K562 (cell line): Measurements from ENCODE around the gene MAP3K2. TPM values are rescaled to one million over a fixed set of nuclear protein-coding genes. Genes with fewer than 3 reads are reported as not detected.

Source experiments
- ATAC-seq: fragments of 200-7000 bp; cut with Tn5 transposase; 3 replicates; pipeline ENCODE4 v1.9.1; 2020; ENCODE audit warnings: moderate library complexity
- BruUV-seq: library from RNA; stranded (reverse); fragments of 400-500 nt; replicated peaks from 2 replicates; lab custom pipeline; 2021; lab: Mats Ljungman, UMichigan
- CTCF ChIA-PET: fragments of 300-600 bp; formaldehyde crosslinking; extraction: SDS; loops from one replicate; lab custom pipeline; 2021; ENCODE audit warnings: low intra/inter-chr PET ratio; lab: Yijun Ruan, JAX
- POLR2A ChIA-PET: fragments of 300-600, 350-650 bp; sonication (Branson Sonifier 250); formaldehyde crosslinking; extraction: SDS; loops from one replicate; lab custom pipeline; 2021; ENCODE audit warnings: antibody characterized with exemption, inconsistent platforms; lab: Yijun Ruan, JAX
- DNase-seq, 4 experiments: peaks; one replicate each; pipeline versions ENCODE4 v3.0.0 to v3.0.0-alpha.2; 2011 to 2018; ENCODE audit warnings: low spot score in 3 of 4, mixed read lengths in 3 of 4; ENCODE audit errors: extremely low read depth in 1 of 4
- FAIRE-seq: peaks from 2 replicates; lab custom pipeline; 2011; peaks lifted over from hg19 to GRCh38; lab: Jason Lieb, UNC
- H2AFZ ChIP-seq: 2 replicates; pipeline ENCODE4 v1.6.0; 2011; ENCODE audit warnings: low read depth, low read length, control low read depth, inconsistent platforms
- H3K27ac ChIP-seq: fragments of 200-600 bp; 3 replicates; pipeline ENCODE4 v1.8.0; 2011; ENCODE audit warnings: low read depth, mild to moderate bottlenecking, control low read depth, inconsistent platforms, low read length, moderate library complexity, mixed read lengths; ENCODE audit errors: extremely low read depth
- H3K27me3 ChIP-seq, 2 experiments: fragments of 300-600 bp in 1 of 2; 2 replicates in 1 of 2; 3 replicates in 1 of 2; pipeline versions ENCODE4 v1.6.0 to v1.8.0; 2011; ENCODE audit warnings: inconsistent platforms in 2 of 2, low read length in 2 of 2, mild to moderate bottlenecking in 1 of 2, mixed read lengths in 1 of 2, moderate library complexity in 1 of 2; ENCODE audit not compliant: control insufficient read depth in 2 of 2, insufficient read depth in 2 of 2
- H3K36me3 ChIP-seq: fragments of 300-600 bp; 3 replicates; pipeline ENCODE4 v1.8.0; 2011; ENCODE audit warnings: mild to moderate bottlenecking, low read length, inconsistent platforms; ENCODE audit not compliant: control insufficient read depth, insufficient read depth
- H3K4me1 ChIP-seq, 2 experiments: fragments of 200-600 bp in 1 of 2; replicated peaks in 1 of 2; 2 replicates in 1 of 2; 3 replicates in 1 of 2; pipeline versions ENCODE4 v1.5.1 to v1.8.0; 2011; ENCODE audit warnings: inconsistent platforms in 2 of 2, low read length in 2 of 2, mild to moderate bottlenecking in 1 of 2, mixed read lengths in 1 of 2, moderate library complexity in 1 of 2; ENCODE audit not compliant: control insufficient read depth in 2 of 2, insufficient read depth in 2 of 2
- H3K4me2 ChIP-seq: 2 replicates; pipeline ENCODE4 v1.6.1; 2011; ENCODE audit warnings: low read length, control low read depth, inconsistent platforms, mixed read lengths; ENCODE audit not compliant: insufficient read depth
- H3K4me3 ChIP-seq: fragments of 200-600 bp; sonication (generic), shearing (Covaris generic); 2 replicates; pipeline ENCODE4 v1.5.1; 2016; ENCODE audit warnings: control low read depth, inconsistent platforms
- H3K79me2 ChIP-seq: fragments of 200-600 bp; 3 replicates; pipeline ENCODE4 v1.8.0; 2011; ENCODE audit warnings: low read length, inconsistent platforms; ENCODE audit not compliant: control insufficient read depth, insufficient read depth
- H3K9ac ChIP-seq, 2 experiments: 2 replicates each; pipeline versions ENCODE4 v1.6.0 to v1.6.1; 2011; ENCODE audit warnings: low read depth in 2 of 2, low read length in 2 of 2, control low read depth in 1 of 2, inconsistent platforms in 1 of 2, mild to moderate bottlenecking in 1 of 2, mixed read lengths in 1 of 2; ENCODE audit not compliant: insufficient read depth in 1 of 2
- H3K9me1 ChIP-seq: one replicate; pipeline ENCODE4 v1.6.0; 2011; ENCODE audit warnings: inconsistent platforms, mild to moderate bottlenecking, low read length, moderate library complexity; ENCODE audit not compliant: control insufficient read depth, insufficient read depth
- H3K9me3 ChIP-seq: replicated peaks from 2 replicates; pipeline ENCODE4 v1.5.1; 2011; ENCODE audit warnings: low read depth, low read length, inconsistent platforms; ENCODE audit not compliant: control insufficient read depth, insufficient read depth
- H4K20me1 ChIP-seq: replicated peaks from 2 replicates; pipeline ENCODE4 v1.6.1; 2011; ENCODE audit warnings: low read length, inconsistent platforms, mixed read lengths; ENCODE audit not compliant: control insufficient read depth, insufficient read depth
- EP400 ChIP-seq: fragments of 450-650 bp; IDR thresholded peaks from 2 replicates; pipeline ENCODE4 v1.6.1; 2017; ENCODE audit warnings: antibody characterized with exemption, mild to moderate bottlenecking, moderate library complexity
- HBP1 ChIP-seq: fragments of 450-650 bp; formaldehyde crosslinking; IDR thresholded peaks from 2 replicates; pipeline ENCODE4 v1.4.0; 2022; ENCODE audit warnings: missing genetic modification characterization
- HDAC2 ChIP-seq: fragments of 450-650 bp; IDR thresholded peaks from 2 replicates; pipeline ENCODE4 v1.6.1; 2016; ENCODE audit warnings: mild to moderate bottlenecking
- JUNB ChIP-seq: fragments of 450-650 bp; formaldehyde crosslinking; conservative IDR thresholded peaks from 2 replicates; pipeline ENCODE4 v1.4.0; 2020; ENCODE audit warnings: mild to moderate bottlenecking
- MAFK ChIP-seq: IDR thresholded peaks from 2 replicates; pipeline ENCODE4 v1.6.1; 2011; ENCODE audit warnings: low read length, improper control_type of control experiment
- NCOA2 ChIP-seq, 2 experiments: fragments of 450-650 bp; IDR thresholded peaks; 2 replicates each; pipeline ENCODE4 v1.6.1; 2018; ENCODE audit warnings: mild to moderate bottlenecking in 2 of 2, moderate library complexity in 1 of 2; ENCODE audit not compliant: partially characterized antibody in 2 of 2
- PTTG1 ChIP-seq: fragments of 450-650 bp; IDR thresholded peaks from 2 replicates; pipeline ENCODE4 v1.6.1; 2016; ENCODE audit warnings: low read depth, mild to moderate bottlenecking, missing genetic modification characterization, missing compliant biosample characterization
- RB1 ChIP-seq: fragments of 450-650 bp; IDR thresholded peaks from 2 replicates; pipeline ENCODE4 v1.6.1; 2017; ENCODE audit warnings: low read depth, mild to moderate bottlenecking
- SMAD4 ChIP-seq: fragments of 250-450 bp; sonication (Bioruptor Pico); conservative IDR thresholded peaks from 2 replicates; pipeline ENCODE4 v1.8.0; 2021; ENCODE audit warnings: inconsistent platforms, mild to moderate bottlenecking, moderate library complexity
- ZC3H4 ChIP-seq: sonication (generic); formaldehyde crosslinking; IDR thresholded peaks from 2 replicates; pipeline ENCODE4 v1.9.0; 2021; ENCODE audit warnings: missing genetic modification reagents, borderline replicate concordance
- WGBS: fragments of 100-300 bp; shearing (Covaris generic); methylation state at CpG from one replicate; pipeline ENCODE4 v1.1.6; 2016; ENCODE audit warnings: low coverage, mixed read lengths; ENCODE audit not compliant: insufficient coverage; ENCODE audit errors: missing lambda C conversion rate; 5-methylcytosine and 5-hydroxymethylcytosine counted together
- in situ Hi-C: fragments of 300-500 bp; cut with MboI; formaldehyde crosslinking; loops from 4 replicates; pipeline ENCODE4 v1.15.0; 2018; ENCODE audit warnings: inconsistent platforms, mixed read lengths
- intact Hi-C: fragments of 100-400 bp; cut with micrococcal nuclease; formaldehyde crosslinking; loops from 2 replicates; pipeline ENCODE4 v1.14.2; 2022
- polyA plus RNA-seq, 8 experiments: library from polyadenylated mRNA; depleted of rRNA in 4 of 8; stranded (reverse) in 5 of 8; unstranded in 3 of 8; fragments of >200 nt; fragmentation: Nextera tagmentation in 2 of 8; fragmentation: Illumina TruSeq in 1 of 8; extraction: Ambion mirVana in 2 of 8; extraction: Trizol in 1 of 8; gene quantifications; 2 replicates each; pipeline versions ENCODE4 v1.2.1 to v1.2.3, GENCODE V29; 2011 to 2014; ENCODE audit warnings: inconsistent platforms in 1 of 8, missing spikeins in 1 of 8
- total RNA-seq, 7 experiments: library from RNA; depleted of rRNA in 6 of 7; stranded (reverse); fragments of >200 nt in 6 of 7; fragmentation: Illumina TruSeq in 2 of 7; extraction: Trizol in 2 of 7; gene quantifications; 2 replicates each; pipeline versions ENCODE4 v1.2.1 to v1.2.3, GENCODE V29; 2011 to 2021; ENCODE audit warnings: low replicate concordance in 1 of 7
- TF ChIP-seq, protein P1 (sequence below): sonication (generic); formaldehyde crosslinking; IDR thresholded peaks from 2 replicates; pipeline ENCODE4 v1.8.0; 2023; ENCODE audit warnings: mild to moderate bottlenecking, missing genetic modification reagents

The MAP3K2 gene
- total and polyA plus RNA-seq, 9 of the 15 experiments (the other 6 are each of a cell fraction or from before 2014, with no cell fraction given): 1.2 to 14.2 (median 5.7) TPM

DNA sequence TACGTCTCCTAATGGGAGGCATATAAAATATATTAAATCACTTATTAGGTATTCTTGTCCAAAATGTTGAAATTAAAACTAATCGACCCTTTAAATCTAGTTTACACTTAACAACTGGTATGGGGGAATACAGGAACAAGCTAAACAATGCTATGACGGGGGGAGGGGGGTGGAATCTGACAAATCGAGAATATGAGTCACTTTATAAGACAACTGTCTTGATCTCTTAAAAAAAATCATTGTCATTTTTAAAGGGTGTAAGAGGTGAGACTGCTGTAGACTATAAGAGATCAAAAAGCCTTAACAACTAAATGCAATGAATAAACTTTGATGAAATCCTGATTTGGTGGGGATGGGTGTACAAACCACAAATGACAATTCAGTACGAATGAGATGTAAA is 6.0 kb downstream of the MAP3K2 start (continued):
- TF ChIP-seq, protein P1, sequence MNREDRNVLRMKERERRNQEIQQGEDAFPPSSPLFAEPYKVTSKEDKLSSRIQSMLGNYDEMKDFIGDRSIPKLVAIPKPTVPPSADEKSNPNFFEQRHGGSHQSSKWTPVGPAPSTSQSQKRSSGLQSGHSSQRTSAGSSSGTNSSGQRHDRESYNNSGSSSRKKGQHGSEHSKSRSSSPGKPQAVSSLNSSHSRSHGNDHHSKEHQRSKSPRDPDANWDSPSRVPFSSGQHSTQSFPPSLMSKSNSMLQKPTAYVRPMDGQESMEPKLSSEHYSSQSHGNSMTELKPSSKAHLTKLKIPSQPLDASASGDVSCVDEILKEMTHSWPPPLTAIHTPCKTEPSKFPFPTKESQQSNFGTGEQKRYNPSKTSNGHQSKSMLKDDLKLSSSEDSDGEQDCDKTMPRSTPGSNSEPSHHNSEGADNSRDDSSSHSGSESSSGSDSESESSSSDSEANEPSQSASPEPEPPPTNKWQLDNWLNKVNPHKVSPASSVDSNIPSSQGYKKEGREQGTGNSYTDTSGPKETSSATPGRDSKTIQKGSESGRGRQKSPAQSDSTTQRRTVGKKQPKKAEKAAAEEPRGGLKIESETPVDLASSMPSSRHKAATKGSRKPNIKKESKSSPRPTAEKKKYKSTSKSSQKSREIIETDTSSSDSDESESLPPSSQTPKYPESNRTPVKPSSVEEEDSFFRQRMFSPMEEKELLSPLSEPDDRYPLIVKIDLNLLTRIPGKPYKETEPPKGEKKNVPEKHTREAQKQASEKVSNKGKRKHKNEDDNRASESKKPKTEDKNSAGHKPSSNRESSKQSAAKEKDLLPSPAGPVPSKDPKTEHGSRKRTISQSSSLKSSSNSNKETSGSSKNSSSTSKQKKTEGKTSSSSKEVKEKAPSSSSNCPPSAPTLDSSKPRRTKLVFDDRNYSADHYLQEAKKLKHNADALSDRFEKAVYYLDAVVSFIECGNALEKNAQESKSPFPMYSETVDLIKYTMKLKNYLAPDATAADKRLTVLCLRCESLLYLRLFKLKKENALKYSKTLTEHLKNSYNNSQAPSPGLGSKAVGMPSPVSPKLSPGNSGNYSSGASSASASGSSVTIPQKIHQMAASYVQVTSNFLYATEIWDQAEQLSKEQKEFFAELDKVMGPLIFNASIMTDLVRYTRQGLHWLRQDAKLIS (CRISPR knock-in tag): no peak
- TF ChIP-seq MAFK: no peak
- no peak for TF ChIP-seq RB1
- no peak for TF ChIP-seq SMAD4

DNA sequence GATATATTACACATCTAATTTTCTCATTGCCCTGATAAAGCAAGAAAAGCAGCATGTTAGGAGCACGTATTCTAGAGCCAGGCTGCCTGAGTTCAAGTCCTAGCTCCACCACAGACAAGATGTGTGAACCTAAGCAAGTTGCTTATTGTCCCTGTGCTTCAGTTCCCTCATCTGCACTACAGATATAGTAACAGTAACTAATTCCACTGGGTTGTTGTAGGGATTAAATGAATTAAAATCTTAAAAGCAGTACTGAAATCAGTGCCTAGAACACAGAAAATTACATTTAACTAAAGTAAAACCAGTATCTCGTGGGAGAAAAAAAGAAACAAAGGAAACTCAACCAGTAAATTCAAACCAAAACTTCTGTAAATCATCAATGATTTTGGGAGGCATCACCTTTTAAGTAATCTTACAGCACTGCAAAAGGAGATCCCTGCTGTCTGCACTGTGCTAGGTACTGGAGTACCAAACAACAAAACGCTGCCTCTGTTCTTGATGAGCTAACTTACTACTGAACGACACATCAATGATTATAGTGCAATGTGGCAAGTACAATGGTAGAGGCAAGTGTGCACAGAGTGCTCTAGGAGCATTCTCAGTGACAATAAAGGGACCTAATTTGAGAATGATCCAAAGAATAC is 7.9 kb downstream of the MAP3K2 start:
- no peaks in the 10 kb centered on the region for H4K20me1 ChIP-seq
- DNase-seq: no peak
- CTCF ChIA-PET: no interaction called here
- WGBS: 79% methylated on average over 4 of the region's 4 CpGs
- H3K9ac ChIP-seq: no peak overlapping the region
- no peak overlapping the region for H3K4me3 ChIP-seq
- H3K79me2 ChIP-seq: peaks cover 72% of the 10 kb centered on the region
- in situ Hi-C loops (no loop called here), intact Hi-C loops (loop anchor here (2.0 kb wide), 1 partner anchor 17 kb away; no protein-coding TSS in a partner anchor)
- no peaks in the 10 kb centered on the region for H3K4me1 ChIP-seq
- FAIRE-seq: no peak
- H3K27me3 ChIP-seq: no peaks in the 10 kb centered on the region
- H3K9me3 ChIP-seq: peaks cover 6% of the 10 kb centered on the region
- no peaks in the 10 kb centered on the region; the same call in 2 of the 3 replicates for H3K36me3 ChIP-seq
- H3K9me1 ChIP-seq: no peaks in the 10 kb centered on the region
- no peak overlapping the region for H3K27ac ChIP-seq
- ATAC-seq: no peak; the same call in 2 of the 3 replicates
- H2AFZ ChIP-seq: no peak overlapping the region
- BruUV-seq: no TSS peak
- no peak overlapping the region for H3K4me2 ChIP-seq
- POLR2A ChIA-PET: interaction anchor here (0.6 to 0.8 kb wide), 2 partner anchors 9 to 15 kb away, joined by 4 to 5 read pairs; no protein-coding TSS in a partner anchor
- TF ChIP-seq PTTG1 (tag) (no peak), JUNB (no peak), EP400 (no peak), HBP1 (CRISPR knock-in tag) (no peak), NCOA2 (IDR thresholded peaks at IDR 0.05; ENCODE audit: partially characterized antibody in 2 of 2) (no peak), ZC3H4 (no peak), HDAC2 (no peak)
